Measurements from ENCODE around the gene APBB2. TPM values are rescaled to one million over a fixed set of nuclear protein-coding genes. Genes with fewer than 3 reads are reported as not detected.

APBB2 gene
- total RNA-seq, 2 donors from 2014 or later = 17.4 to 56.6 TPM

GRCh38 chr4:41257906-41258305 is 43.6 kb upstream of the APBB2 start:
- H3K4me1 ChIP-seq (replicated peaks) = no peaks in the 10 kb centered on the region
- no peaks in the 10 kb centered on the region for H3K9me3 ChIP-seq
- no peaks in the 10 kb centered on the region for H3K27me3 ChIP-seq (replicated peaks; ENCODE audit: insufficient read depth)
- H3K36me3 ChIP-seq = no peaks in the 10 kb centered on the region
- TF ChIP-seq POLR2A (IDR thresholded peaks at IDR 0.05) (no peak), POLR2AphosphoS5 (IDR thresholded peaks at IDR 0.05) (no peak), CTCF (IDR thresholded peaks at IDR 0.05) (no peak)
- intact Hi-C loops (cut with DNase I) = no loop called here
- no peak overlapping the region for H3K27ac ChIP-seq
- H3K4me3 ChIP-seq = peak overlapping the region in 1 of 2 donors; percentile 38
- DNase-seq (ENCODE audit: low spot score) = no peak
- WGBS = 47% methylated on average over 11 of the region's 11 CpGs

GRCh38 chr4:41257257-41257901 is 43.0 kb upstream of the APBB2 start:
- Histone ChIP-seq H3K4me1 (replicated peaks) (no peaks in the 10 kb centered on the region), H3K9me3 (no peaks in the 10 kb centered on the region), H3K36me3 (no peaks in the 10 kb centered on the region), H3K4me3 (peak overlapping the region; percentile 33 to 38), H3K27me3 (replicated peaks; ENCODE audit: insufficient read depth) (no peaks in the 10 kb centered on the region), H3K27ac (no peak overlapping the region)
- no peak for TF ChIP-seq CTCF (IDR thresholded peaks at IDR 0.05)
- no peak for TF ChIP-seq POLR2A (IDR thresholded peaks at IDR 0.05)
- no peak for TF ChIP-seq POLR2AphosphoS5 (IDR thresholded peaks at IDR 0.05)
- intact Hi-C loops (cut with DNase I) = no loop called here
- no peak for DNase-seq (ENCODE audit: low spot score)
- 4% methylated on average over 32 of the region's 69 CpGs for WGBS

GRCh38 chr4:41256740-41257256 is 42.5 kb upstream of the APBB2 start, which contains the start of gene UCHL1:
Gene UCHL1 (plus strand): TSS chr4:41256928. CDS start chr4:41256977, 49 bp downstream.
- DNase-seq (ENCODE audit: low spot score) = no peak
- Histone ChIP-seq H3K4me3 (peak within 1 kb of the TSS; percentile 33 to 38), H3K4me1 (replicated peaks) (no peaks in the 10 kb centered on the region), H3K9me3 (no peaks in the 10 kb centered on the region), H3K36me3 (no peaks in the 10 kb centered on the region), H3K27me3 (replicated peaks; ENCODE audit: insufficient read depth) (no peaks in the 10 kb centered on the region), H3K27ac (no peak within 1 kb of the TSS)
- 3% methylated on average over 48 of the region's 55 CpGs for WGBS
- intact Hi-C loops (cut with DNase I) = no loop called here
- TF ChIP-seq POLR2AphosphoS5 (IDR thresholded peaks at IDR 0.05) (no peak), CTCF (IDR thresholded peaks at IDR 0.05) (no peak), POLR2A (IDR thresholded peaks at IDR 0.05) (no peak)

- no peak overlapping the region for H3K27ac ChIP-seq
- DNase-seq (ENCODE audit: low spot score) = no peak
- TF ChIP-seq CTCF (IDR thresholded peaks at IDR 0.05) (no peak), POLR2AphosphoS5 (IDR thresholded peaks at IDR 0.05) (no peak), POLR2A (IDR thresholded peaks at IDR 0.05) (no peak)
- peak overlapping the region in 1 of 2 donors; percentile 38 for H3K4me3 ChIP-seq
- intact Hi-C loops (cut with DNase I) = no loop called here
- WGBS = 37% methylated on average over 13 of the region's 13 CpGs
- no peaks in the 10 kb centered on the region for H3K36me3 ChIP-seq
- no peaks in the 10 kb centered on the region for H3K9me3 ChIP-seq
- no peaks in the 10 kb centered on the region for H3K27me3 ChIP-seq (replicated peaks; ENCODE audit: insufficient read depth)
- no peaks in the 10 kb centered on the region for H3K4me1 ChIP-seq (replicated peaks)
Measured at GRCh38 chr4:41256131-41256739, 41.9 kb upstream of the APBB2 start.

Data from prostate gland (tissue), 2 donors.